Glomerular visceral epithelial cell (primary cell): ENCODE data around the gene ZBP1.
A peak's percentile ranks its signal among the peaks of the same experiment; 100 is the strongest.
"Not testable (repeated sequence)": the region's sequence is repeated elsewhere in the genome, so short reads cannot be mapped to it uniquely, and the experiment has no call there.

Experiments used
- DNase-seq: peaks from one replicate; pipeline ENCODE4 v3.0.0-alpha.2; 2016; ENCODE audit errors: extremely low spot score

Gene ZBP1

GRCh38 chr20:57638895-57639236, 18.6 kb upstream of the ZBP1 start:
- DNase-seq = no peak

- peak; percentile 84 for DNase-seq
Measured at GRCh38 chr20:57638173-57638894, 18.1 kb upstream of the ZBP1 start.

- DNase-seq = no peak
Measured at GRCh38 chr20:57633945-57634491, 13.8 kb upstream of the ZBP1 start.

GRCh38 chr20:57632286-57632685, 12.1 kb upstream of the ZBP1 start:
- DNase-seq = no peak

- DNase-seq = no peak
Measured at GRCh38 chr20:57630061-57630460, 9.8 kb upstream of the ZBP1 start.

GRCh38 chr20:57629491-57629901, 9.3 kb upstream of the ZBP1 start:
- DNase-seq = not testable (repeated sequence)

- DNase-seq = not testable (repeated sequence)
Measured at GRCh38 chr20:57628962-57629308, 8.7 kb upstream of the ZBP1 start.

- no peak for DNase-seq
Measured at GRCh38 chr20:57628047-57628961, 8.1 kb upstream of the ZBP1 start.

GRCh38 chr20:57627339-57627738, 7.1 kb upstream of the ZBP1 start:
- no peak for DNase-seq

GRCh38 chr20:57625978-57626377, 5.8 kb upstream of the ZBP1 start:
- no peak for DNase-seq

- no peak for DNase-seq
Measured at GRCh38 chr20:57625181-57625958, 5.1 kb upstream of the ZBP1 start.

GRCh38 chr20:57624124-57624523, 3.9 kb upstream of the ZBP1 start:
- DNase-seq = no peak

GRCh38 chr20:57622579-57623381, 2.6 kb upstream of the ZBP1 start:
- DNase-seq = peak; percentile 90

GRCh38 chr20:57622201-57622570, 2.0 kb upstream of the ZBP1 start:
- no peak for DNase-seq

- no peak for DNase-seq
Measured at GRCh38 chr20:57621421-57622200, 1.4 kb upstream of the ZBP1 start.

- DNase-seq = no peak
Measured at GRCh38 chr20:57620999-57621398, 773 bp upstream of the ZBP1 start.

GRCh38 chr20:57619051-57619831, 985 bp downstream of the ZBP1 start:
- DNase-seq = no peak

- DNase-seq = no peak
Measured at GRCh38 chr20:57618764-57619050, 1.5 kb downstream of the ZBP1 start.

GRCh38 chr20:57618091-57618763, 2.0 kb downstream of the ZBP1 start:
- DNase-seq = peak; percentile 61
